SK-N-MC (cell line): Measurements from ENCODE around the gene EPB41L4B.

ENCODE experiments used
- EZH2 ChIP-seq: fragments of 200-600 bp; sonication (generic); IDR thresholded peaks from one replicate; pipeline ENCODE4 v1.6.1; 2017; ENCODE audit warnings: antibody characterized with exemption
- FOXP2 ChIP-seq: optimal IDR thresholded peaks from 2 replicates; pipeline ENCODE3; 2011; ENCODE audit warnings: mild to moderate bottlenecking, moderate library complexity; ENCODE audit not compliant: insufficient read depth; ENCODE audit errors: extremely low read length, control extremely low read depth
- POLR2AphosphoS5 ChIP-seq: IDR thresholded peaks from 2 replicates; pipeline ENCODE4 v1.6.1; 2012; ENCODE audit warnings: mild to moderate bottlenecking, low read depth, low read length, borderline replicate concordance

- TF ChIP-seq EZH2 (no peak), POLR2AphosphoS5 (no peak), FOXP2 (no peak)
These were observed 65.5 kb downstream of the EPB41L4B start for GRCh38 chr9:109255394-109255793.
